ENCODE measurements around the gene GHITM.

DNA sequence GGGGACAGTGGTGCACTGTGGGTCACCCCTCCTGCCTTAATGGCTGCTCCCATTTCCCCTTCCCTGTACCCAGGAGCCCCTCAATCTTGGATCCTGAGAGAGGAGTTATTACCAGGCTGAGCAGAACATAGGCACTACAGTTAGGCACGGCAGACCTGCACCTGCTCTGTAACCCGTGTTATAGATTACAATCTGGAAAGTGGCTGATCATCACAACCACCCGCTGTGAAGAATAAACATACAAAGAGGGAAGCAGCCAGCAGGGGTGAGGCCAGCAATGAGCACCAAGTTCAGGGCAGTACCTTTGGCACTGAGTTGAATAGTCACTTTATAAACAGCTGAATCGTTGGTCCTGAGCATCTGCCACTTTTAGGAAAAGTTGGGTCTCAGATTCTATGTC lies 56.8 kb downstream of the GHITM start:
- TF ChIP-seq, protein P1, sequence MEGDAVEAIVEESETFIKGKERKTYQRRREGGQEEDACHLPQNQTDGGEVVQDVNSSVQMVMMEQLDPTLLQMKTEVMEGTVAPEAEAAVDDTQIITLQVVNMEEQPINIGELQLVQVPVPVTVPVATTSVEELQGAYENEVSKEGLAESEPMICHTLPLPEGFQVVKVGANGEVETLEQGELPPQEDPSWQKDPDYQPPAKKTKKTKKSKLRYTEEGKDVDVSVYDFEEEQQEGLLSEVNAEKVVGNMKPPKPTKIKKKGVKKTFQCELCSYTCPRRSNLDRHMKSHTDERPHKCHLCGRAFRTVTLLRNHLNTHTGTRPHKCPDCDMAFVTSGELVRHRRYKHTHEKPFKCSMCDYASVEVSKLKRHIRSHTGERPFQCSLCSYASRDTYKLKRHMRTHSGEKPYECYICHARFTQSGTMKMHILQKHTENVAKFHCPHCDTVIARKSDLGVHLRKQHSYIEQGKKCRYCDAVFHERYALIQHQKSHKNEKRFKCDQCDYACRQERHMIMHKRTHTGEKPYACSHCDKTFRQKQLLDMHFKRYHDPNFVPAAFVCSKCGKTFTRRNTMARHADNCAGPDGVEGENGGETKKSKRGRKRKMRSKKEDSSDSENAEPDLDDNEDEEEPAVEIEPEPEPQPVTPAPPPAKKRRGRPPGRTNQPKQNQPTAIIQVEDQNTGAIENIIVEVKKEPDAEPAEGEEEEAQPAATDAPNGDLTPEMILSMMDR (conservative IDR thresholded peaks at IDR 0.05 in 1 of 2, IDR thresholded peaks at IDR 0.05 in 1 of 2; ENCODE audit: low read depth in 1 of 2, low read length in 2 of 2), result no peak
- no peak for TF ChIP-seq EZH2 (IDR thresholded peaks at IDR 0.05; ENCODE audit: low read length, missing control alignments)

All from fibroblast of lung (primary cell).